Inflammatory macrophage (primary cell): ENCODE data around the gene PLCG2.

Source experiments
- DNase-seq, 2 donors: peaks; one replicate each; pipeline ENCODE4 v3.0.0-alpha.2; 2020 to 2022

The PLCG2 gene

GRCh38 chr16:81881228-81881627 lies 102.1 kb downstream of the PLCG2 start:
- DNase-seq: no peak

- no peak for DNase-seq
Measured at GRCh38 chr16:81882559-81882958, 103.5 kb downstream of the PLCG2 start.

GRCh38 chr16:81883235-81883634 lies 104.1 kb downstream of the PLCG2 start:
- no peak for DNase-seq

GRCh38 chr16:81885976-81886586 lies 107.0 kb downstream of the PLCG2 start:
- DNase-seq: peak; percentile 36

GRCh38 chr16:81888520-81889394 lies 109.7 kb downstream of the PLCG2 start:
- no peak for DNase-seq

GRCh38 chr16:81891736-81892364 lies 112.8 kb downstream of the PLCG2 start:
- DNase-seq: no peak

- no peak for DNase-seq
Measured at GRCh38 chr16:81894592-81894991, 115.5 kb downstream of the PLCG2 start.

GRCh38 chr16:81896902-81897301 lies 117.8 kb downstream of the PLCG2 start:
- DNase-seq: no peak

GRCh38 chr16:81899601-81900000 lies 120.5 kb downstream of the PLCG2 start:
- no peak for DNase-seq

- no peak for DNase-seq
Measured at GRCh38 chr16:81900014-81900413, 120.9 kb downstream of the PLCG2 start.

- no peak for DNase-seq
Measured at GRCh38 chr16:81900456-81900855, 121.4 kb downstream of the PLCG2 start.

- no peak for DNase-seq
Measured at GRCh38 chr16:81901484-81901883, 122.4 kb downstream of the PLCG2 start.

GRCh38 chr16:81902025-81902424 lies 122.9 kb downstream of the PLCG2 start:
- no peak for DNase-seq

GRCh38 chr16:81904320-81904719 lies 125.2 kb downstream of the PLCG2 start:
- no peak for DNase-seq

- DNase-seq: no peak
Measured at GRCh38 chr16:81905277-81905676, 126.2 kb downstream of the PLCG2 start.

- DNase-seq: no peak
Measured at GRCh38 chr16:81907681-81908080, 128.6 kb downstream of the PLCG2 start.

- DNase-seq: no peak
Measured at GRCh38 chr16:81908466-81909262, 129.6 kb downstream of the PLCG2 start.

- DNase-seq: no peak
Measured at GRCh38 chr16:81910366-81910885, 131.3 kb downstream of the PLCG2 start.

- DNase-seq: no peak
Measured at GRCh38 chr16:81912395-81912794, 133.3 kb downstream of the PLCG2 start.

GRCh38 chr16:81913222-81913621 lies 134.1 kb downstream of the PLCG2 start:
- no peak for DNase-seq

- no peak for DNase-seq
Measured at GRCh38 chr16:81917375-81917774, 138.3 kb downstream of the PLCG2 start.

GRCh38 chr16:81918927-81919326 lies 139.8 kb downstream of the PLCG2 start:
- no peak for DNase-seq

- DNase-seq: no peak
Measured at GRCh38 chr16:81920498-81920897, 141.4 kb downstream of the PLCG2 start.
